ENCODE data around the gene PRSS48. TPM values are rescaled to one million over a fixed set of nuclear protein-coding genes. Genes with fewer than 3 reads are reported as not detected.

Gene PRSS48
- total RNA-seq, 1 experiment from 2014 or later: not detected

DNA sequence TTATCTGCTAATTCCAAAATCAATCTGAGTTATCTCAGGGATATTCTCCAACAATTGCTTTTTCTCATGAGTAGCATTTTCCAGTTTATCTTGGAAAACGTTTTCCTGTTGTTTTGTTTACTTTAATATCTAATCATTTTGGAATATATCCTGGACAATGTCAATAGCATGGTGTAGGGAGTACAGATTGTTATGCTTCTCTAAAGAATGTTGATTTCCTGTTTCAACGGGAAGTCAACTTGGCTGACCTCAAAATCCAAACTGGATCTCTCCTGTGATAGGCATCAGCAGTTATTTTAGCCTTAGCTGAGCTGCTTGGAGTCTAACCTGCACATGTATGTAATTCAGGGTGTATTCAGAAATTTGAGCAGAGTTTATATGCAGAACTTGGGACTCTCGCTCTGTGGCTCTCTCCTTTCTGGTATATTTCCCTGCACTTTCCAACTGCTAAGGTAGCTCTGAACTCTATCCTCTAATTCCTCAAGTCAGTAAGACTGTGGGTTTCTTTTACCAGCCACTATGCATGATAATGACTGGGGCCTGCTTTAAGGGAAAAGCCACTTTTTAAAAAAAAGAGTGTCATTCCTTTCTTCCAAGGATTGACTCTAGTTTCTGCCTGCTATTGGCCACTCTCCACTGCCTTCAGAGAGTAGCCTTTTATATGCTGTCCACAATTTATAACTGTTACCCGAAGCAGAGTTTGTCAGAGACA lies 7.7 kb downstream of the PRSS48 start:
- H3K27ac ChIP-seq (ENCODE audit: insufficient read length, low read depth, low read length): peak overlapping the region; percentile 92

More for the DNA sequence above, 7.7 kb downstream of the PRSS48 start:
- Histone ChIP-seq H3K4me2 (ENCODE audit: insufficient read depth, insufficient read length, low read length) (peak overlapping the region; percentile 91), H2BK5ac (ENCODE audit: insufficient read length, low read length) (no peak overlapping the region), H3K23me2 (ENCODE audit: insufficient read length, low read depth, low read length, poor library complexity, severe bottlenecking) (no peaks in the 10 kb centered on the region), H3K79me2 (ENCODE audit: insufficient read depth, low read length) (peaks cover 15% of the 10 kb centered on the region; the same call in 1 of the 2 replicates), H2AFZ (ENCODE audit: low read length) (no peak overlapping the region), H3K79me1 (ENCODE audit: insufficient read depth, low read depth, low read length, poor library complexity, severe bottlenecking) (no peaks in the 10 kb centered on the region), H3K4ac (ENCODE audit: low read depth, low read length) (no peak overlapping the region), H3T11ph (ENCODE audit: low read length) (peak overlapping the region; percentile 90), H2AK5ac (ENCODE audit: insufficient read length, low read length) (no peak overlapping the region), H3K23ac (ENCODE audit: insufficient read length, low read depth, low read length) (no peak overlapping the region), H4K8ac (replicated peaks; ENCODE audit: insufficient read length, low read depth, low read length) (no peak overlapping the region), H3K27me3 (ENCODE audit: insufficient read depth, low read length) (no peaks in the 10 kb centered on the region), H4K5ac (ENCODE audit: insufficient read length, low read depth, low read length) (no peak overlapping the region), H4K20me1 (ENCODE audit: control insufficient read depth, insufficient read depth, insufficient read length) (no peaks in the 10 kb centered on the region), H3K14ac (ENCODE audit: insufficient read depth, low read length) (peak overlapping the region; percentile 34; the same call in 1 of the 2 replicates), H2BK120ac (ENCODE audit: low read depth, low read length, poor library complexity, severe bottlenecking) (no peak overlapping the region), H3K9ac (ENCODE audit: extremely low read depth, insufficient read length, low read length) (peak overlapping the region; percentile 46), H2BK12ac (ENCODE audit: insufficient read length, low read depth, low read length) (no peak overlapping the region), H3K4me1 (ENCODE audit: insufficient read depth, low read length) (peaks cover 5% of the 10 kb centered on the region; the same call in 1 of the 2 replicates), H4K91ac (ENCODE audit: insufficient read length, low read depth, low read length) (no peak overlapping the region), H2BK15ac (ENCODE audit: low read depth, low read length) (no peak overlapping the region), H3K56ac (ENCODE audit: insufficient read length, low read depth, low read length) (no peak overlapping the region), H2BK20ac (ENCODE audit: low read depth, low read length, poor library complexity, severe bottlenecking) (no peak overlapping the region), H3K9me3 (ENCODE audit: control insufficient read depth, low read depth, low read length) (no peaks in the 10 kb centered on the region), H3K18ac (ENCODE audit: insufficient read length, low read depth, low read length) (no peak overlapping the region)
- Mint-ChIP-seq H3K4me3 (peak overlapping the region; percentile 33 to 44; a peak in 4 of 5 replicates), H3K4me1 (peaks cover 29 to 51% of the 10 kb centered on the region in 2 experiments), H3K27ac (peak overlapping the region; percentile 92 to 99 (median 93)), H3K27me3 (ENCODE audit: low read depth) (no peaks in the 10 kb centered on the region), H3K36me3 (ENCODE audit: insufficient read depth in 1 of 3, low read depth in 3 of 3) (peaks cover 0 to 6% (median 0%) of the 10 kb centered on the region in 3 experiments; a peak in 3 of 7 replicates), H3K9me3 (no peaks in the 10 kb centered on the region)
- TF ChIP-seq, protein P1, sequence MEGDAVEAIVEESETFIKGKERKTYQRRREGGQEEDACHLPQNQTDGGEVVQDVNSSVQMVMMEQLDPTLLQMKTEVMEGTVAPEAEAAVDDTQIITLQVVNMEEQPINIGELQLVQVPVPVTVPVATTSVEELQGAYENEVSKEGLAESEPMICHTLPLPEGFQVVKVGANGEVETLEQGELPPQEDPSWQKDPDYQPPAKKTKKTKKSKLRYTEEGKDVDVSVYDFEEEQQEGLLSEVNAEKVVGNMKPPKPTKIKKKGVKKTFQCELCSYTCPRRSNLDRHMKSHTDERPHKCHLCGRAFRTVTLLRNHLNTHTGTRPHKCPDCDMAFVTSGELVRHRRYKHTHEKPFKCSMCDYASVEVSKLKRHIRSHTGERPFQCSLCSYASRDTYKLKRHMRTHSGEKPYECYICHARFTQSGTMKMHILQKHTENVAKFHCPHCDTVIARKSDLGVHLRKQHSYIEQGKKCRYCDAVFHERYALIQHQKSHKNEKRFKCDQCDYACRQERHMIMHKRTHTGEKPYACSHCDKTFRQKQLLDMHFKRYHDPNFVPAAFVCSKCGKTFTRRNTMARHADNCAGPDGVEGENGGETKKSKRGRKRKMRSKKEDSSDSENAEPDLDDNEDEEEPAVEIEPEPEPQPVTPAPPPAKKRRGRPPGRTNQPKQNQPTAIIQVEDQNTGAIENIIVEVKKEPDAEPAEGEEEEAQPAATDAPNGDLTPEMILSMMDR (conservative IDR thresholded peaks at IDR 0.05): no peak
- no peak for DNase-seq
- WGBS (ENCODE audit: extremely low coverage, insufficient read length, low lambda C conversion rate): no CpG with 5 or more reads among the region's 4 CpGs

Data from H9 (cell line).